Subcutaneous abdominal adipose tissue (tissue), 5 donors: ENCODE measurements around the gene CDH11.

ENCODE experiments used
- H3K27ac ChIP-seq: one replicate; pipeline ENCODE4 v1.7.0; 2013; ENCODE audit warnings: low read depth, mild to moderate bottlenecking, inconsistent platforms, low read length, moderate library complexity
- H3K27me3 ChIP-seq, 5 donors: one replicate each; pipeline ENCODE4 v1.7.0; 2013; ENCODE audit warnings: low read length in 5 of 5, inconsistent platforms in 1 of 5; ENCODE audit not compliant: control insufficient read depth in 5 of 5, insufficient read depth in 4 of 5
- H3K36me3 ChIP-seq, 5 donors: one replicate each; pipeline ENCODE4 v1.7.0; 2013; ENCODE audit warnings: low read length in 5 of 5; ENCODE audit not compliant: control insufficient read depth in 5 of 5, insufficient read depth in 5 of 5
- H3K4me1 ChIP-seq, 5 donors: one replicate each; pipeline ENCODE4 v1.7.0; 2013; ENCODE audit warnings: low read length in 5 of 5, mild to moderate bottlenecking in 3 of 5, moderate library complexity in 1 of 5; ENCODE audit not compliant: control insufficient read depth in 5 of 5, insufficient read depth in 5 of 5
- H3K4me3 ChIP-seq, 5 donors: one replicate each; pipeline ENCODE4 v1.7.0; 2013; ENCODE audit warnings: low read length in 5 of 5, low read depth in 1 of 5
- H3K9ac ChIP-seq, 5 donors: one replicate each; pipeline ENCODE4 v1.7.0; 2013; ENCODE audit warnings: low read length in 5 of 5, mild to moderate bottlenecking in 4 of 5, moderate library complexity in 3 of 5
- H3K9me3 ChIP-seq, 5 donors: one replicate each; pipeline ENCODE4 v1.7.0; 2013; ENCODE audit warnings: low read length in 5 of 5; ENCODE audit not compliant: control insufficient read depth in 5 of 5
- donor health status: healthy.
- donor health status: healthy.
- donor health status: healthy.
- donor health status: healthy.
- donor health status: healthy.

The CDH11 gene

DNA sequence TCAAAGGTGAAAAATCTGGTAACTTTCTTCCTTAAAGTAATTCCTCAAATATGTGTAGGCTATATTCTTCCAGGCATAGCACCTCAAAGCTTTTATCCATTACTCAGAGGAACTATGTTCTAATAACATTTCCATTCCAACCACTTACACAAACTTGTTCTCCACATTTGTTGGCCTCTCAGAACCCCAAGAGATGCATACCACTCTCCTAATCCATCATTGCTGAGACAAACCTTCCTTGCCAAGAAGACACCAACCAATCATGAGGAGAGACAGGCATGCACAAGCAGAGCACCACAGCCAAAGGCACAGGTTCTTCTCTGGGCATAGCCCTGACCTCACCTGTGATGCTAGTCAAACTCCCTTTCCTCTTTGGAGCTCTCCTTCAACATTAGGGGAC is 20.9 kb downstream of the CDH11 start:
- no peak overlapping the region for H3K27ac ChIP-seq
- no peak overlapping the region for H3K9ac ChIP-seq
- no peaks in the 10 kb centered on the region for H3K36me3 ChIP-seq
- no peaks in the 10 kb centered on the region for H3K27me3 ChIP-seq
- H3K4me1 ChIP-seq = peaks cover 0 to 4% (median 0%) of the 10 kb centered on the region in 5 donors
- H3K4me3 ChIP-seq = no peak overlapping the region
- no peaks in the 10 kb centered on the region for H3K9me3 ChIP-seq

DNA sequence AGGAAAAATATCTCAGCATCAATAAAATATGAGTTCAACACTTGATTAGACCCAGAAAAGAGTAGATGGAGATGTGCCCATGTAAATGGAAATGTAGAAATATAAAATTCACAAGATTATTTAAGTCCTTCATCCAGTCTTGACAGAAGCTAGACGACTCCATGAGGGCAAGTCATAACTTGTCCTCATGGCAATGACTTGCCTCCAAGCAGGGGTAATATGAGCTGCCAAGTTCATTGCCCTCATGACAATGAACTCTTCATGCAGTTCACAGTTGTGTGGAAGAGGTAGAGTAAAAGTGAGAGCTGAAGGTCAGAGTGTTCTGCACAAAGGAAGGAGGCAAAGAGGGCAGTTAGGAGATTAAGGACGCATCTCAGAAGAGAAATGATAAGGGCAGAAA is 22.3 kb downstream of the CDH11 start:
- H3K27me3 ChIP-seq = no peaks in the 10 kb centered on the region
- H3K9ac ChIP-seq = no peak overlapping the region
- no peaks in the 10 kb centered on the region for H3K9me3 ChIP-seq
- H3K36me3 ChIP-seq = no peaks in the 10 kb centered on the region
- H3K4me1 ChIP-seq = no peaks in the 10 kb centered on the region
- H3K27ac ChIP-seq = no peak overlapping the region
- no peak overlapping the region for H3K4me3 ChIP-seq

DNA sequence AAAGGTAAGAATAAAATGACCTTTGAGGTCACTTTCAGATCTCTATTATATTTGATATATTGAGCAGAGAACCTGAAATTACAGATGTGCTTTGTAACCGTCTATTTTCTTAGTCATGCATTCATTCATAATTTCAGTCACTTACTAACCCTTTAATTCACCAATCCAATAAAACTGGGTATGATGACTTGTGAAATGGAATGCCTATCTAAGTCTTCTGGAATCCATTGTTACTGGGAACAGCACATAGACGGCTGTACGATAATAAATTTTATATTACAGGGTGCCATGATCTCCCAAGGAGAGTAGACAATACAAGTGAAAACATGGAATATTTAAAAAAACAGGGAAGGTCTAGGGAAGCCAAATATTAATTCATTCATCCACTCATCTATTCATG is 22.9 kb downstream of the CDH11 start:
- Histone ChIP-seq H3K4me1 (no peaks in the 10 kb centered on the region), H3K27me3 (no peaks in the 10 kb centered on the region), H3K4me3 (no peak overlapping the region), H3K27ac (no peak overlapping the region), H3K9ac (no peak overlapping the region), H3K9me3 (no peaks in the 10 kb centered on the region), H3K36me3 (no peaks in the 10 kb centered on the region)

DNA sequence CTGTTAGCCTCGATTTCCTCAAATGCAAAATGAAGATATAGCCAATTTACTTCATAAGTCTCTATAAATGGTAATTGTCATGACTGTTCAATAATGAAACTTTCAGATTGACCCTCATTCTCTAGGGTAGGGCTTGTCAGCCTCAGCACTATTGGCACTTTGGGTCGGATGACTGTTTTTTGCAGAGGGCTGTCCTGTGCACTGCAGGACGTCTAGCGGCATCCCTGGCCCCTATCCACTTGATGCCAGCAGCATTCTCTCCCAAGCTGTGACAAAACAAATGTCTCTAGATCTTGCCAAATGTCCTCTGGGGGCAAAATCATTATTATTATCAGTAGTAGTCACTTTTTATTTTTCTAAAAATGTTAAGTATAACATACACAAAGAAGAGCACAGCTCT is 24.6 kb downstream of the CDH11 start:
- H3K9me3 ChIP-seq = no peaks in the 10 kb centered on the region
- H3K4me3 ChIP-seq = no peak overlapping the region
- H3K27ac ChIP-seq = no peak overlapping the region
- H3K9ac ChIP-seq = no peak overlapping the region
- H3K36me3 ChIP-seq = no peaks in the 10 kb centered on the region
- H3K27me3 ChIP-seq = no peaks in the 10 kb centered on the region
- H3K4me1 ChIP-seq = no peaks in the 10 kb centered on the region

DNA sequence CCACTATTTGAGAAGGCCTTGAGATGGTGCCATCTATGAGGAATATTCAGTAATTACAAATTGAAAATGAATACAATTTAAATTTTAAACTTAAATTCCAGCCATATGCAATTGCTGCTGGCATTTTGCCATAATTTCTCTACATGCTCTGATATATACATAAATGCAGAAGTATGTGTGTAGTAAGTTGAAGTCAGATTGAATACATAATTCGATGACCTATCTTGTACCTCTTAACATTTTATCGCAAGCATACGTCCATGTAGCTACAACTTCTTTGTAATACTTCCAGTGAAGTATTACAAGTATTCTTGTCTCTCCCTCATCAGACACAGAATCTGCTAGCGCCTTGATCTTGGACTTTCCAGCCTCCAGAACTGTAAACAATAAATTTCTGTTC is 26.0 kb downstream of the CDH11 start:
- no peaks in the 10 kb centered on the region for H3K4me1 ChIP-seq
- H3K9ac ChIP-seq = no peak overlapping the region
- H3K27ac ChIP-seq = no peak overlapping the region
- H3K9me3 ChIP-seq = no peaks in the 10 kb centered on the region
- no peaks in the 10 kb centered on the region for H3K27me3 ChIP-seq
- no peaks in the 10 kb centered on the region for H3K36me3 ChIP-seq
- H3K4me3 ChIP-seq = no peak overlapping the region

DNA sequence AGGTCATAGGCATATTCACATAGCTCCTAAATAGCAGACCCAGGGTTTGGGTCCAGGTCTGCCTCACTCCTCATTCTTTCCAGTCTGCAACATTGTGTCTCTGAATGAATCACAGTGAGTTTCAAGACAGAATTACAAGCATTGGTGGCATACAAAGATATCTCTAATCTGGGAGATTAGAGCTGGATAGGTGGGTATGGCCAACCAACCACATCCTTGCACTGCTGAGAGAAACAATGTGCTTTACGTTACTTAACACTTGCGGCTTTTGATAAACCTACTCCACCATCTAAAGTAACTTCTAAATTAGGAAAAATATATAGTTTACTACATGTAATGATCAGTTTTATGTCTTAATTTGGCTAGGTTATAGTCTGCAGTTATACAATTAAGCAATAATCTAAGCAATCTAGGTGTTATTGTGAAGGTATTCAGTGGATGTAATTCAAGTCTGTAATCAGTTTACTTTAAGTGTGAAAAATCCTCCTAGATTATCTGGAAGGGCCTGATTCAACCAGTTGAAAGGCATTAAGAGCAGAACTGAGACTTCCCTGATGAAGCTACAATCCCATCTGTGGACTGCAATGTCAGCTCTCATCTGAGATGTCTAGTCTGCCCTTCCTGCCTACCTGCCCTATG is 26.7 kb downstream of the CDH11 start:
- Histone ChIP-seq H3K9me3 (no peaks in the 10 kb centered on the region), H3K4me1 (no peaks in the 10 kb centered on the region), H3K36me3 (no peaks in the 10 kb centered on the region), H3K27ac (no peak overlapping the region), H3K9ac (no peak overlapping the region), H3K27me3 (no peaks in the 10 kb centered on the region), H3K4me3 (no peak overlapping the region)

DNA sequence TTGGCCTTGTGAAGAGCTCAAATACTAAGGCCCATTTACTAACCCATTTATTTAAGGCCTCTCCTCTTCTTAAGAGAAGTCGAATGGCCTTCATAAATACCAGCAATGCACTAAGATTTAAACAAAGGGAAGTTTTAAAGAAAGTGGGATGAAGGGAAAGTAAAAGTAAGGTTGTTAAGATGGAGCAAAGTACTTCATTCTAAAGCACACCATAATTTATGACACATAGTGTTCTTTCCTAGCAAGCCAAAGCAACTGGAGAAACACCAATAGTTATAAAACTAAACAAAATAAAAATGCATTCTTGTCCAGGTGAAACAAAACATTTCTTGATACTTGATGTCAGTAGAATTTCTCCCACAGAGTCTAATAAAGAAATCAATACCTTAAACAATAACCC is 27.9 kb downstream of the CDH11 start:
- Histone ChIP-seq H3K36me3 (no peaks in the 10 kb centered on the region), H3K27me3 (no peaks in the 10 kb centered on the region), H3K27ac (no peak overlapping the region), H3K9me3 (no peaks in the 10 kb centered on the region), H3K9ac (no peak overlapping the region), H3K4me3 (no peak overlapping the region), H3K4me1 (no peaks in the 10 kb centered on the region)

DNA sequence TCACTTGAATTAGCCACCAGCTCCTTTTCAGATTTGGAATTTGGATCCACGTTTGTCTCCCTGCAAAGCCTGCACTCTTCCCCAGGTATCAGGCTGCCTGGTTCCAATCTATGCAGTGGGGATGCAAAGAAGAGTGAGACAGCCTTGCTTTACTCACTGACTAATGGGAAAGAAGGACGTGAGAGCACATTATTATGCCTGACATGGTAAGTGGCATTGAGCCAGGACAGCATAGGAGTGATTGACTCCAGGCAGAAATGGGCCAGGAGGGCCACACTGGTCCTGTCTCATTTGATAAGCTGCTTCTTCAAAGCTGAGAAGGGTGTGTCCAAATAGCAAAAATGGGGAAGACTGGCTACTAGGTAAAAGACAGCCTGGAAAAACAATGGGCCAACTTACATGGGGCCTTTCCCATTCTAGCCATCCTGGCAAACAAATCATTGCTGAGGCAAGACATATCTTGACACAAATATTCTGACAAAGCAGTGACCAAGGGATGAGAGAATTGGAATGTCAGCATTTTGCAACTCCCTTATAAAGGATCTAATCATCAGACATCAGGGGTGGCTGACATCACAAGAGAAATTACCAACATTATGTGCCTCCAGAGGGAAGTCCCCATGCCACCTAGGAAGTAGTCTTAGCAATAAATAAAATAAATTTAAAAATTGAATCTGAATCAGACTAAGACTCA is 38.6 kb downstream of the CDH11 start:
- H3K36me3 ChIP-seq = no peaks in the 10 kb centered on the region
- H3K9ac ChIP-seq = no peak overlapping the region
- no peak overlapping the region for H3K27ac ChIP-seq
- H3K9me3 ChIP-seq = no peaks in the 10 kb centered on the region
- H3K27me3 ChIP-seq = no peaks in the 10 kb centered on the region
- H3K4me3 ChIP-seq = no peak overlapping the region
- H3K4me1 ChIP-seq = no peaks in the 10 kb centered on the region

DNA sequence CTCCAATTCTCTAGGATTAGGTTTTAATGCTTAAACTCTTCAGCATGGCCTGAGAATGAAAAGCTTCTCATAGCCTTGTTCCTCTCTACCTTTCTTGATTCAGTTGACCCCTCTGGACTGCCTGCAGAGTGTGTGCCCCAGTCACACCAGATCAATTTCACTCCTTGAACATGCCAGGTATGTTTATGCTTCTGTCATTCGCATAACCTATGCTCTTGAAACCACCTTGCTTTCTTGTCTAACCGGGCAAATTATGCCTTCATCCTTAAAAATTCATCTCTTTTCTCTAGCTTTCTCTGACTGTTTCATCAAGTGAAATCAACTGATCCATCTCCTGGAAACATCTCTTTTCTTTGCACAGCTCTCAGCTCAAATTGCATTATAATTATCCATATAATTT is 42.3 kb downstream of the CDH11 start:
- Histone ChIP-seq H3K9ac (no peak overlapping the region), H3K27me3 (no peaks in the 10 kb centered on the region), H3K36me3 (no peaks in the 10 kb centered on the region), H3K27ac (no peak overlapping the region), H3K9me3 (no peaks in the 10 kb centered on the region), H3K4me1 (no peaks in the 10 kb centered on the region), H3K4me3 (no peak overlapping the region)

DNA sequence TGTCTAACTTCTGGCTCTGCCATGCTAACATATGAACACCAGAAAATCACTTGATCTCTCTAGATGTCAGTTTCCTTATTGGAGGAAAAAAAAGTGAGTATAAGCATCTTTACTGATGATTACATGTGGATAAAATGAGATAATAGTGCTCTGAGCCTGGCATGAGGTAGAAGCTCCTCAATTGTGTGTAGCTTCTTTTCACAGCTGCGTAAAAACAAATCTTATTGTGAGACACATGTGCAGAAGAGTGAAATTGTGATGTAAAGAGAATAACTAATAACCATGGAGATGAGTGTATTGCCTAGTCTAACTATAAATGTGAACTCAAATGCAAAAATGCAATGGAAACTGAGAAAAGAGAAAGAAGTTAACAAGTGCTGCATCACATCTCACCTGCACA is 44.7 kb downstream of the CDH11 start:
- Histone ChIP-seq H3K9me3 (no peaks in the 10 kb centered on the region), H3K4me1 (peaks cover 0 to under 1% (median under 1%) of the 10 kb centered on the region in 5 donors), H3K27ac (no peak overlapping the region)

More for the DNA sequence above, 44.7 kb downstream of the CDH11 start:
- Histone ChIP-seq H3K4me3 (no peak overlapping the region), H3K9ac (no peak overlapping the region), H3K27me3 (no peaks in the 10 kb centered on the region), H3K36me3 (no peaks in the 10 kb centered on the region)
